Embryonic facial prominence (tissue), 1 donor: ENCODE measurements around the gene STK26.
"Not testable (repeated sequence)": the region's sequence is repeated elsewhere in the genome, so short reads cannot be mapped to it uniquely, and the experiment has no call there.

ENCODE experiments used
- DNase-seq: peaks from one replicate; pipeline ENCODE4 v3.0.0-alpha.2; 2016; ENCODE audit errors: extremely low spot score

The STK26 gene

GRCh38 chrX:132093239-132093860, 70.2 kb downstream of the STK26 start:
- DNase-seq = no peak

- no peak for DNase-seq
These were observed 71.1 kb downstream of the STK26 start for GRCh38 chrX:132094164-132094563.

- not testable (repeated sequence) for DNase-seq
These were observed 75.6 kb downstream of the STK26 start for GRCh38 chrX:132098704-132099103.

GRCh38 chrX:132101206-132101605, 78.1 kb downstream of the STK26 start:
- no peak for DNase-seq

GRCh38 chrX:132101799-132102198, 78.7 kb downstream of the STK26 start:
- DNase-seq = no peak

GRCh38 chrX:132107291-132107690, 84.2 kb downstream of the STK26 start:
- no peak for DNase-seq

GRCh38 chrX:132114607-132115006, 91.5 kb downstream of the STK26 start:
- no peak for DNase-seq

GRCh38 chrX:132115792-132116191, 92.7 kb downstream of the STK26 start:
- no peak for DNase-seq

GRCh38 chrX:132118358-132118757, 95.3 kb downstream of the STK26 start:
- no peak for DNase-seq

GRCh38 chrX:132119283-132119682, 96.2 kb downstream of the STK26 start:
- no peak for DNase-seq

GRCh38 chrX:132119821-132120515, 96.9 kb downstream of the STK26 start:
- no peak for DNase-seq

GRCh38 chrX:132120913-132121312, 97.8 kb downstream of the STK26 start:
- no peak for DNase-seq
